Skeletal muscle satellite cell (primary cell): ENCODE results near the gene ARHGAP19.

Experiments used
- H3K27me3 ChIP-seq: 2 replicates; pipeline ENCODE4 v1.7.0; 2013; ENCODE audit warnings: low read length; ENCODE audit not compliant: control insufficient read depth, insufficient read depth
- H3K36me3 ChIP-seq: 2 replicates; pipeline ENCODE4 v1.7.0; 2013; ENCODE audit warnings: mild to moderate bottlenecking, control low read depth, low read length; ENCODE audit not compliant: insufficient read depth
- H3K4me1 ChIP-seq: 2 replicates; pipeline ENCODE4 v1.7.0; 2013; ENCODE audit warnings: low read length; ENCODE audit not compliant: control insufficient read depth, insufficient read depth
- H3K4me2 ChIP-seq: 2 replicates; pipeline ENCODE4 v1.7.0; 2013; ENCODE audit warnings: mild to moderate bottlenecking, low read length
- H3K4me3 ChIP-seq: 2 replicates; pipeline ENCODE4 v1.7.0; 2013; ENCODE audit warnings: low read length
- H3K9ac ChIP-seq: 2 replicates; pipeline ENCODE4 v1.7.0; 2013; ENCODE audit warnings: mild to moderate bottlenecking, low read depth, low read length, moderate library complexity
- H3K9me3 ChIP-seq: replicated peaks from 2 replicates; pipeline ENCODE4 v1.7.0; 2013; ENCODE audit warnings: mild to moderate bottlenecking, control low read depth, low read length

The ARHGAP19 gene

DNA sequence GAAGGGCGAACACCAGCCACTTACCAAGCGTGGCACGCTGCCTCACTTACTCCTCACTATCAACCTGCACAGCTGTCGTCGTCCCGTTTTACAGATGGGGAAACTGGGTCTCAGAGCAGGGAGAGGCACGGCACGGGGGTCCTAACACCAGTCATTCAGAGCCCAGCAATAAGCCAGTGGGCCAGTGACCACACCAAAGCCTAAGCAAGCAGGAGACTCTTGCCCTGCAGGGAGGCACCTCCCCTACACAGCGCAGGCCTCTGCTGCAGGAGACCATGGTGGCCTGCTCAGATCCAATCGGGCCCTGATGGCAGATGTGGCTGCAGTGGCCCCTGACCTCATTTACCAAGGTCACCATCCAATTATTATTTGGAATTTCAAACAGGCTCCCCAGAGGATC, 111.5 kb downstream of the ARHGAP19 start:
- peaks cover 91% of the 10 kb centered on the region for H3K27me3 ChIP-seq
- no peaks in the 10 kb centered on the region for H3K4me1 ChIP-seq
- H3K4me3 ChIP-seq: no peak overlapping the region
- H3K36me3 ChIP-seq: no peaks in the 10 kb centered on the region
- H3K4me2 ChIP-seq: no peak overlapping the region
- H3K9me3 ChIP-seq: no peaks in the 10 kb centered on the region
- no peak overlapping the region for H3K9ac ChIP-seq

DNA sequence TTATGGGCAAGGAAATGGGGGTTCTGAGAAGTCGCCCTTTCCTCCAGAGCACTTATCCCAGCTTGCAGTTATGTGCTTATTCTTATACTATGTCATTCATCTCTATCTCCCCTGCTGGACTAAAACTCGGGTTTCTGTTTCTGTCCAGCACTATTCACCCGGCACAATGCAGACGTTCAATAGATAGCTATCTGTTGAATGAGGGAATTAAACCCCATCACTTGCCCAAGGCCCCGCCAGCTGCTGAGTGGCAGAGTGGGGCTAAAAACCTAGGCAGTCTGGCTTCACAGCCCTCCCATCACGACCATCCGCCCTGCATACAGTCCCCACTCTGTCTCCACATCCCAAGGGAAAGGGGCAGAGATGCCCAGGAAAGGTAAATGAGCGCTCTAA, 112.1 kb downstream of the ARHGAP19 start:
- Histone ChIP-seq H3K36me3 (no peaks in the 10 kb centered on the region), H3K9me3 (no peaks in the 10 kb centered on the region), H3K4me2 (no peak overlapping the region), H3K27me3 (peaks cover 86% of the 10 kb centered on the region), H3K9ac (no peak overlapping the region), H3K4me3 (no peak overlapping the region), H3K4me1 (no peaks in the 10 kb centered on the region)

DNA sequence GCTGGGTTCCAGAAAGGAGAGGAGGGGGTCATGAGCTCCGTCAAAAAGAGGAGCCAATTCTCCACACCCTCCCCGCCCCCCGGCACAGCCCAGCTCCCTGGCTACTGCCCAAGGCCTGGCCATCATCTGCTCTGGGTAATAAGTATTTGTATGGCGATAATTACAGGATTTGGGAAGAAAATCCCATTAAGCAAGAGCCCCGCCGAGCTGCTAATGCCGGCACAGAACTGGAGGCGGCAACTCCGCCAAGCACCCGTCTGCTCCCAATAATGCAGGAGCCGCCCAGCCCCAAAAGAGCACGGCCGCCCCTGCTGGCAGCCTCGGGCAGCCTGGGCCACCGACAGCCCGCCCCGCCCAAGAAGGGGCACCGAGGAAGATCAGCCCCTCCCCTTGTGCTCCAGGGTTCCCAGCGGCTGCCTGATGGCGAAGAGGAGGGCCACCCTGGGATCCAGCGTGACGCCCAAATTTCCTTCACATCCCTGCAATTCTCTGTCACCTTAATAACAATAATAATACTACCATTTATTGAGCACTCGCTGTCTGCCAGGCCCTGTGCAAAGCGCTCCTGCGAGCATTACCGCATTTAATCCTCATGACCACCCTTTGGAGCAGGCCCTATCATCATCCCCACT, 112.6 kb downstream of the ARHGAP19 start:
- no peaks in the 10 kb centered on the region for H3K36me3 ChIP-seq
- H3K9me3 ChIP-seq: no peaks in the 10 kb centered on the region
- H3K4me1 ChIP-seq: no peaks in the 10 kb centered on the region
- peak overlapping the region; percentile 33 for H3K4me2 ChIP-seq
- H3K27me3 ChIP-seq: peaks cover 81% of the 10 kb centered on the region
- H3K9ac ChIP-seq: no peak overlapping the region
- no peak overlapping the region for H3K4me3 ChIP-seq

DNA sequence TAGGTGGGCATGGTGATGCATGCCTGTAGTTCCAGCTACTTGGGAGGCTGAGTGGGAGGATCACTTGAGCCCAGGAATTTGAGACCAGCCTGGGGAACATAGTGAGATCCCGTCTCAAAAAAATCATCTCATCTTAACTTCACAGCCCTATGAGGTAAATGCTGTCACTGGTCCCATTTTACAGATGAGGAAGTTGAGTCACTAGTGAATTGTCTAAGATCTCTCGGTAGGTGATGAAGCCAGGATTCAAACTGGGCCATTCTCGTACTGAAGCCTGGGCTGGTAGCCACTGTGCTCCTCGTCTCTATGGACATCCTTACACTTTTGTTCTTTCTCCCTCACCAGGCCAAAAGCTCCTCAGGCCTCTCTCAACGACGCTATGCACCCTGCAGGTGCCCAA, 113.1 kb downstream of the ARHGAP19 start:
- no peaks in the 10 kb centered on the region for H3K9me3 ChIP-seq
- peaks cover 76% of the 10 kb centered on the region for H3K27me3 ChIP-seq
- H3K4me2 ChIP-seq: peak overlapping the region; percentile 33
- H3K9ac ChIP-seq: no peak overlapping the region
- no peaks in the 10 kb centered on the region for H3K36me3 ChIP-seq
- no peak overlapping the region for H3K4me3 ChIP-seq
- no peaks in the 10 kb centered on the region for H3K4me1 ChIP-seq

DNA sequence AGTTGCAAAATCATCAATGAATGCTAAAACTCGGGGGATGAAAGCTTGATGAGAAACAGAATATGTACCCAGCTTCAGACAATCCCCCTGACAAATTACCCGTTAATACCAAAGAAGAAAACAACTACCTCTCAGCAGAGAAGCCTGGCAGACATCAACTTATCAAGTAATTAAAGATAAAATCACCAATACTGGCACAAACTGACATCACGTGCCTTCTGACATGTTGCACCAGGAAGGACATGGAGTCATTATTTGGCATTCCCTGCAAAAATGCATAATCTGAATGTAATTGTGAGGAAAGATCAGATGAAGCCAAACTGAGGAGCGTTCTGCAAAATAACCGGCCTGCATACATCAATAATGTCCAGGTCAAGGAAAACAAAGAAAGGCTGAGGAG, 114.4 kb downstream of the ARHGAP19 start:
- Histone ChIP-seq H3K4me1 (no peaks in the 10 kb centered on the region), H3K4me2 (no peak overlapping the region), H3K36me3 (no peaks in the 10 kb centered on the region), H3K4me3 (no peak overlapping the region), H3K27me3 (peaks cover 64% of the 10 kb centered on the region), H3K9me3 (no peaks in the 10 kb centered on the region), H3K9ac (no peak overlapping the region)

DNA sequence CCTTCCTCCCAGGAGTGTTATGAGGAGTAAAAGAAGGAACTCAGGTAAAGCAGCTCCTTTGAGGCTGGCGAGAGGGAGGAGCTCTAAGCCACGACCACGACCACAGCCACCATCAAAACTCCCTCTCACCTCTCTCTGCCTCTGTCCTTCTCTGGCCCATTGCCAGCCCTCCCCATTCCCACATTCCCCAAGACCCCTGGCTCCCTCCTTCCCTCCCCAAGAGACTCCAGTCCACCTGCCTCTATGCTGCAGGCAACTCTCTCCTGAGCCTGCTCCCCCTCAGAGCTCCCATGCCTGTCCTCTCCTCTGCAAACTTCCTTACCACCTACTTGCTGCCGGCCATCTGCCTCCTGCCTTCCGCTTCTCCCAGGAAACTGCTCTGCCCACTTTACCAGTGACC, 116.2 kb downstream of the ARHGAP19 start:
- no peaks in the 10 kb centered on the region for H3K9me3 ChIP-seq
- H3K4me3 ChIP-seq: no peak overlapping the region
- no peak overlapping the region for H3K4me2 ChIP-seq
- no peaks in the 10 kb centered on the region for H3K36me3 ChIP-seq
- H3K9ac ChIP-seq: no peak overlapping the region
- no peaks in the 10 kb centered on the region for H3K4me1 ChIP-seq
- H3K27me3 ChIP-seq: peaks cover 55% of the 10 kb centered on the region

DNA sequence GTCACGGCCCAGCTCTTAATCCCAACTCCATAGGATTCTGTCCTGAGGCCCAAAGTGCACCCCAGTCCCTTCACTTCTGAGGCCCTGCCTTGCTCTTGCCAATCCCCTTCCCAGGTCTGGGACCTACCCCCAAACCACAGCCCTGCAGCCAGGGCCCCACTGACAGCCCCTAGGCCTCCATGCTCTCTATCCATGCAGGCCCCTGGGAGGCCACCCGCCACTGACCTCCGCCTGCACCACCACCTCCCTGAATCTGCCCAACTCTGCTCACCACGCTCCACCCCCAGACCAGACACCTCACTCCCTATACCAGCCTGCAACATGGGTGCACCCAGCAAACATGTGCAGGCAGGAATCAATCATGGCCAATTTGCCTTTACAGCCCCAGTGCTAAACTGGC, 116.9 kb downstream of the ARHGAP19 start:
- Histone ChIP-seq H3K4me1 (no peaks in the 10 kb centered on the region), H3K36me3 (no peaks in the 10 kb centered on the region), H3K4me2 (no peak overlapping the region), H3K9me3 (no peaks in the 10 kb centered on the region), H3K9ac (no peak overlapping the region), H3K4me3 (no peak overlapping the region), H3K27me3 (peaks cover 53% of the 10 kb centered on the region)

DNA sequence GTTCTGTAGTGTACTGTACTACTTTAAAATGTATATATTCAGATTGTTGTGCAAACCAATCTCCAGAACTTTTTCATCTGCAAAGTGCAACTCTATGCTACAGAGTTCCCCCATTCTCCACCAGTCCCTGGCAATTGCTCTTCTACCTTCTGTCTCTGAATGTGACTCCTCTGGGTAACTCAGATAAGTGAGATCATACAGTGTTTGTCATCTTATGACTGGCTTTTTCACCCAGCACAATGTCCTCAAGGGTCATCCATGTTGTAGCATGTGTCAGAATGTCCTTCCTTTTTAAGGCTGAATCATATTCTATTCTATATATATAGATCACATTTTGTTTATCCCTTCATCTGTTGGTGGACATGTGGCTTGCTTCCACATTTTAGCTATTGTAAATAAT, 117.5 kb downstream of the ARHGAP19 start:
- Histone ChIP-seq H3K36me3 (no peaks in the 10 kb centered on the region), H3K27me3 (peaks cover 53% of the 10 kb centered on the region), H3K9me3 (no peaks in the 10 kb centered on the region)

DNA sequence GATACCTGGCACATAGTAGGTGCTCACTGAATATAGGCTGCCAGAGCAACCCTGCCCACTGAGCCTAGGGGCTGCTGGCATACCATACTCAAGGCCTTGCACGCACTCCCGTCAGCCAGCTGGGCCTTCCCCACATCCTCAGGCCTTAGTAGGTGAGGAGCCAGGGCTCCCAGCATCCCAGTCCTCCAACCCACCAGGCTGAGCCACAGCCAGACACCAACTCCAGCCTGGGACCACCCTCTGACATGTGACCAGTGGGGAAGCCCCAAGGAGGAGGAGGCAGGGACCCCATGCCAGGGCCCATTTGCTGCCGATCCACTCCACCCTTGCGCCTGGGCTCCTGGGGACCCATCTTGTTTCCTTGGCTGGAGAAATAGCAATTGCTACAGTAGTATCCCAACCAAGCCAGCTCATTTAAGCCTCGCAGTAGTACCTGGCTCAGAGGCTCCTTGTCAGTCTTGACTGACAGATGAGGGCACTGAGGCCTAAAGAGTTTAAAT, 118.1 kb downstream of the ARHGAP19 start:
- Histone ChIP-seq H3K4me2 (no peak overlapping the region), H3K27me3 (peaks cover 51% of the 10 kb centered on the region), H3K9ac (no peak overlapping the region), H3K4me1 (no peaks in the 10 kb centered on the region), H3K4me3 (no peak overlapping the region), H3K9me3 (no peaks in the 10 kb centered on the region), H3K36me3 (no peaks in the 10 kb centered on the region)

More for the DNA sequence above, 117.5 kb downstream of the ARHGAP19 start:
- Histone ChIP-seq H3K9ac (no peak overlapping the region), H3K4me3 (no peak overlapping the region), H3K4me1 (no peaks in the 10 kb centered on the region), H3K4me2 (no peak overlapping the region)

DNA sequence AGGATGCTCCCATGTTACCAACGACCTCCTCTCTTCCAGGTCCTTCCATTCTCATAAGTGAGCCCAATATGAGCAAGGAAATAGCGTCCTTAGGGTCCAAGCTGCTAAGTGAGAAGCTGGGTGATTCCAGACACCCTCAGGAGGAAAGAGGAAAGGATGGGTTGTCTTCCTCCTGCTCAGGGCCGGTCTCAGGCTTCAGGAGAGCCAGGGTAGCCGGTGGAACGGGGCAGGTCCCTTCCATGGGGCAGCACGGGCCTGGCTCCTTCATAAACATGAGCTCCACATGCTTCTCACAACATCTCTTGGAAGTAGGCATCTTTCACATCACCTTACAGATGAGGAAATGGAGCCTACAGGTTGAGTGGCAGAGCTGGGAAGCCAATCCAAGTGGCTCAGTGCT, 119.4 kb downstream of the ARHGAP19 start:
- no peaks in the 10 kb centered on the region for H3K9me3 ChIP-seq
- H3K36me3 ChIP-seq: no peaks in the 10 kb centered on the region
- no peaks in the 10 kb centered on the region for H3K4me1 ChIP-seq
- H3K27me3 ChIP-seq: peaks cover 46% of the 10 kb centered on the region
- H3K4me3 ChIP-seq: no peak overlapping the region
- no peak overlapping the region for H3K9ac ChIP-seq
- H3K4me2 ChIP-seq: no peak overlapping the region
